Lower lobe of right lung (tissue), 2 donors: ENCODE measurements around the gene SHQ1. TPM values are rescaled to one million over a fixed set of nuclear protein-coding genes. Genes with fewer than 3 reads are reported as not detected.
A peak's percentile ranks its signal among the peaks of the same experiment; 100 is the strongest.

Experiments used
- ATAC-seq, 2 donors: fragments of 200-7000 bp; cut with Tn5 transposase; one replicate each; pipeline ENCODE4 v1.9.1; 2020 to 2022; ENCODE audit warnings: mild to moderate bottlenecking in 2 of 2, moderate library complexity in 2 of 2
- DNase-seq: peaks from one replicate; pipeline ENCODE4 v3.0.0-alpha.2; 2020
- H3K27ac ChIP-seq: fragments of 200-600 bp; one replicate; pipeline ENCODE4 v1.8.0; 2022
- H3K27me3 ChIP-seq: fragments of 200-600 bp; one replicate; pipeline ENCODE4 v1.8.0; 2022; ENCODE audit warnings: low read depth
- H3K36me3 ChIP-seq: fragments of 200-600 bp; one replicate; pipeline ENCODE4 v1.8.0; 2022; ENCODE audit warnings: mild to moderate bottlenecking
- H3K4me1 ChIP-seq: fragments of 200-600 bp; one replicate; pipeline ENCODE4 v1.8.0; 2022
- H3K4me3 ChIP-seq: fragments of 200-600 bp; one replicate; pipeline ENCODE4 v1.8.0; 2022; ENCODE audit warnings: mild to moderate bottlenecking
- H3K9me3 ChIP-seq: fragments of 200-600 bp; one replicate; pipeline ENCODE4 v1.8.0; 2022
- intact Hi-C: fragments of 100-400 bp; cut with DNase I; formaldehyde crosslinking; loops from one replicate; pipeline ENCODE4 v1.11.0; 2022
- total RNA-seq: library from RNA; stranded (reverse); fragmentation: NEBNext Ultra II Directional; extraction: Animal tissue kit (Norgen Biotek cat#: 25700); gene quantifications from one replicate; pipeline ENCODE4 v1.2.1, GENCODE V29; 2021
- TF ChIP-seq, protein P1 (sequence below): fragments of 200-600 bp; IDR thresholded peaks from one replicate; pipeline ENCODE4 v1.8.0; 2022; ENCODE audit warnings: antibody characterized with exemption, mild to moderate bottlenecking
- donor health status: DM: no; HTN: yes; CAD: no; lungs with severe emphysema.

Gene SHQ1
- total RNA-seq, 1 donor from 2014 or later, result 16.8 TPM

- intact Hi-C loops, result no loop called here
- H3K27ac ChIP-seq, result peak overlapping the region; percentile 21
- H3K9me3 ChIP-seq, result no peaks in the 10 kb centered on the region
- ATAC-seq, result peak in 1 of 2 donors; percentile 23
- no peaks in the 10 kb centered on the region for H3K36me3 ChIP-seq
- TF ChIP-seq, protein P1, sequence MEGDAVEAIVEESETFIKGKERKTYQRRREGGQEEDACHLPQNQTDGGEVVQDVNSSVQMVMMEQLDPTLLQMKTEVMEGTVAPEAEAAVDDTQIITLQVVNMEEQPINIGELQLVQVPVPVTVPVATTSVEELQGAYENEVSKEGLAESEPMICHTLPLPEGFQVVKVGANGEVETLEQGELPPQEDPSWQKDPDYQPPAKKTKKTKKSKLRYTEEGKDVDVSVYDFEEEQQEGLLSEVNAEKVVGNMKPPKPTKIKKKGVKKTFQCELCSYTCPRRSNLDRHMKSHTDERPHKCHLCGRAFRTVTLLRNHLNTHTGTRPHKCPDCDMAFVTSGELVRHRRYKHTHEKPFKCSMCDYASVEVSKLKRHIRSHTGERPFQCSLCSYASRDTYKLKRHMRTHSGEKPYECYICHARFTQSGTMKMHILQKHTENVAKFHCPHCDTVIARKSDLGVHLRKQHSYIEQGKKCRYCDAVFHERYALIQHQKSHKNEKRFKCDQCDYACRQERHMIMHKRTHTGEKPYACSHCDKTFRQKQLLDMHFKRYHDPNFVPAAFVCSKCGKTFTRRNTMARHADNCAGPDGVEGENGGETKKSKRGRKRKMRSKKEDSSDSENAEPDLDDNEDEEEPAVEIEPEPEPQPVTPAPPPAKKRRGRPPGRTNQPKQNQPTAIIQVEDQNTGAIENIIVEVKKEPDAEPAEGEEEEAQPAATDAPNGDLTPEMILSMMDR, result no peak
- peaks cover 15% of the 10 kb centered on the region for H3K27me3 ChIP-seq
- H3K4me1 ChIP-seq, result peaks cover 18% of the 10 kb centered on the region
- DNase-seq, result no peak
- no peak overlapping the region for H3K4me3 ChIP-seq
These were observed 44.0 kb upstream of the SHQ1 start for GRCh38 chr3:72892081-72892775.

DNA sequence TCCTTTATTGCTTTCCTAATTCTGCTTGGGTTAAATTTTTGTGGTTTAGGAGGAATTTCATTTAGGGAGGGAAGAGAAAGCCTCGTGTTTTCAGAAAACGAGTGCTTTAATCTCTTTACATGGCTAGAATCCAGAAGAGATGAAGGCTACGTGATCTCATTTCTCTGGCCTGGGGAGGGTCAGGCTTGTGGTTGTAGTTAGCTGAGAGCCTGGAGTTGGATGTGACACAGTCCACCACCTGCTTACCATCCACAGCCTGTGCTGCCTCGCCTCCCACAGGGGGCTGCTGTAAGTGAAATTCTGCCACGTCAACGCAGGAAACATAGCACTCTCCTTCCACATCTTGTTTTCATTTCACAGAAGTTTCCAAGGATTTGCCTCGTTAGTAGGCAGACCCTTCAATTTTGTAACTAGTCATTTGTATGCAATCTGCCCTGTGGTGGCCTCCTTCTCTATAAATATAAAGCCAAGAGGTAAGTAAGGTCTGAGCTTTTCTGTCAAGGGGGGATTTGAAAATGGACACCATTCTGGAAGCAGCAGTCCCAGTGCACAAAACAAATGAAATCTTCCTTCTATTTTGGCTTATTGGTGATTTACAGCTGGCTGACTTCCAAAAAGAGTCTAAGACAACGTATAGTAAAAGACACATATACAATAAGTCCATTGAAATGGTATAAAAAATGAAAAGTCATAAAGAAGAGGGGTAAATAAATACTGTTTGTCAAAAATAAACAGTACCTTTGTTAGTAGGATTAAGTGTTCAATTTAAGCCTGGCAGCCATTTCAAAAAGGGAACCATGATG is 43.0 kb upstream of the SHQ1 start:
- intact Hi-C loops, result no loop called here
- TF ChIP-seq, protein P1, result no peak
- ATAC-seq (peak; percentile 50), DNase-seq (no peak)
- H3K36me3 ChIP-seq, result no peaks in the 10 kb centered on the region
- no peak overlapping the region for H3K4me3 ChIP-seq
- H3K27ac ChIP-seq, result peak overlapping the region; percentile 55
- H3K9me3 ChIP-seq, result no peaks in the 10 kb centered on the region
- peaks cover 22% of the 10 kb centered on the region for H3K27me3 ChIP-seq
- peaks cover 26% of the 10 kb centered on the region for H3K4me1 ChIP-seq

- TF ChIP-seq, protein P1, result no peak
- peak overlapping the region; percentile 55 for H3K27ac ChIP-seq
- H3K4me1 ChIP-seq, result peaks cover 26% of the 10 kb centered on the region
These were observed 42.1 kb upstream of the SHQ1 start for GRCh38 chr3:72890166-72890925.

GRCh38 chr3:72889310-72890165 is 41.3 kb upstream of the SHQ1 start:
- peak overlapping the region; percentile 43 for H3K27ac ChIP-seq

More at GRCh38 chr3:72890166-72890925, 42.1 kb upstream of the SHQ1 start:
- DNase-seq, result no peak
- H3K27me3 ChIP-seq, result peaks cover 23% of the 10 kb centered on the region
- H3K36me3 ChIP-seq, result no peaks in the 10 kb centered on the region
- H3K9me3 ChIP-seq, result no peaks in the 10 kb centered on the region
- intact Hi-C loops, result no loop called here
- no peak for ATAC-seq
- H3K4me3 ChIP-seq, result no peak overlapping the region

More at GRCh38 chr3:72889310-72890165, 41.3 kb upstream of the SHQ1 start:
- TF ChIP-seq, protein P1, result no peak
- Histone ChIP-seq H3K4me1 (peaks cover 26% of the 10 kb centered on the region), H3K4me3 (peak overlapping the region; percentile 49), H3K27me3 (peaks cover 23% of the 10 kb centered on the region), H3K9me3 (no peaks in the 10 kb centered on the region), H3K36me3 (no peaks in the 10 kb centered on the region)
- intact Hi-C loops, result no loop called here
- ATAC-seq (no peak), DNase-seq (no peak)
